Peyer's patch (tissue), 4 donors: ENCODE measurements around the gene FADD.

Source experiments
- CTCF ChIP-seq, 6 experiments: fragments of 450-650 bp in 4 of 6; fragments of 200-600 bp in 2 of 6; sonication (generic) in 1 of 6; IDR thresholded peaks; one replicate each; pipeline ENCODE4 v1.5.1; 2017 to 2019; ENCODE audit warnings: antibody characterized with exemption in 6 of 6, mild to moderate bottlenecking in 3 of 6, moderate library complexity in 1 of 6
- POLR2A ChIP-seq, 2 donors: fragments of 450-650 bp; IDR thresholded peaks; one replicate each; pipeline ENCODE4 v1.5.1; 2017; ENCODE audit warnings: antibody characterized with exemption in 2 of 2, mild to moderate bottlenecking in 2 of 2, moderate library complexity in 2 of 2

- TF ChIP-seq CTCF (IDR thresholded peaks at IDR 0.05) (no peak), POLR2A (IDR thresholded peaks at IDR 0.05) (no peak)
Observed at GRCh38 chr11:70194792-70195791, 8.0 kb upstream of the FADD start.
